Right forelimb (tissue), 1 donor: Measurements from ENCODE around the gene SLC25A13.
A peak's percentile ranks its signal among the peaks of the same experiment; 100 is the strongest.

ENCODE experiments used
- DNase-seq: peaks from one replicate; pipeline ENCODE4 v3.0.0-alpha.2; 2018

Gene SLC25A13

DNA sequence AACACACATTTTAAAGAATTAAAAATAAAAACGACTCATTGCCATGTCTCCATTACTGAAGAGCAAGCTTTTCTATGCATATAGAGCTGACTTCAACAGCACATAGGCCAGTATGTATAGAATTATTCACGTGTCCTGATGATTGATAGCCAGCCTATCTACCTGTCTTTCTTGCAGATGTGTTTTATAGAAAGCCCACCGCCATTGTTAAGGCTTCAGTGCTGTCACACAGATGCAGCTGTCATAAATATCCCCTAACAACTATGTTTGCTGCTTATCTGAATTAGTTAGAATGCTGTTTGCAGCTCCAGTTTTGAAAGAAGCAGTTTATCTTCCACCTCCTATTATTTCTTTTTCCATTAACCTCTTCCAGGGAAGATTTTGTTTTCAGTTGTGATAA lies 235.9 kb downstream of the SLC25A13 start:
- DNase-seq, result no peak

DNA sequence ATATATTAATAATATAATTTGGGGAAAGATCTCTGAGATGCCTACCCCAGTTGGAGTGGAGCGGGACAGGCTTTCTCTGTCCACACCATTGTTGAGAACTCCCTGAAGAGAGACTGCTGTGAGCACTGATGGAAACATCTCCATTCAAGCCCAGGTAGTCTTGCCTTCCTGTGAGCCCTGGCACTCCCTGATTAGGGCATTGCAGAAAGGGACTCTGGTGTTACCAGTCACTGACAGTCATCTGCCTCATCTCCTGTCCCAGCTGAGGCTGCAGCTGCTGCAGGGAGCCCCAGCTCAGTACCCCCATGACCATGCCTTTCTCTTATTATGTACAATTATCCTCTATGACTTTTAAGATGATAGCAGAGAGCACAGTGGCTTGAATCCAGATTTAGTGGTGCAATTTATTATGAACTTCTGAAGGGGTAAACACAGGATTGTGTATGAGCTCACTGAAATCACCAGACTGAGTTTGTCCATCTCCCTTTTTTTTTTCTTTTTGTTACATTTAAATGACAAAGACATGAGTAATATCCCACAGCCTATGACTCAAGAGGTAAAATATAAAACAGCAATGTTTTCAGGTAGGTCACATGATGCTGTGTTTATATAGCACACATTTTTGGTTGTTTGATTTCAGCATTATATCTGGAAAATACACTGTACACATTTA lies 236.9 kb downstream of the SLC25A13 start:
- DNase-seq, result no peak

GRCh38 chr7:96080027-96080426 lies 241.9 kb downstream of the SLC25A13 start:
- no peak for DNase-seq

DNA sequence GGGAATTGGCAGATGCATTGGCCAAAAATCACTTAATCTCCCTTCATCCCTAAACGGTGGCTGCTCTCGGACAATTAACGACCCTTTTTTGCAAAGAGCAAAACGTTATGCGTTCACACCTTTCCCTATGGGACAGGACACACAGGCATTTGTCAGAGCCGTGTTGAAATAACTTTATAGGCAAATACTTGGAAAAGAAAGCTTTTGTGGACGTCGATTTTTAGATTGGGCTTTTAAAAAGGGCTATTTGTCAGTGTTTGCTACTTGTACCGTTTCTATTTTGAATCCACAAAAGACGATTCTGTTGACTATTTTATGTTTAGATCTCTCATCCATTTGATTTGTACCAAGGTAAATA lies 245.6 kb downstream of the SLC25A13 start:
- DNase-seq, result no peak

GRCh38 chr7:96075510-96076349 lies 246.2 kb downstream of the SLC25A13 start:
- DNase-seq, result peak; percentile 79

DNA sequence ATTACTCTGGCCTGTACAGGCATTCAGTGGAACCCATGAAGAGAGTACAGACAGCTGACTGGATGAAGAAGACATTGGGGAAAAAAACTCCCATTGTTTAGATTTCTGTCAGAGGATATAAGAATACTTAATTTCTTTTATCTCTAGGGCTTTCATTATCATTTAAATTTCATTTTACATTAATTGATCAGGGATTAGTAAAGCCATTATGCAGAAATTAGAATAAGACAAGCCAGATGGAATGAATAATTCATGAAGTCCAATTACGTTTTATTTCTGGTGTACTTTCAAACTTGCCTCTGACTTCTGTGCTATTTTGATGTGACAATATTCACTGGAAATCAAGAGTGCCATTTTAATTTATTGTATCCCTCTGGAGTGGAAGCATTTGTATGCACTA lies 247.0 kb downstream of the SLC25A13 start:
- no peak for DNase-seq
